Measurements from ENCODE around the gene WDR31. TPM values are rescaled to one million over a fixed set of nuclear protein-coding genes. Genes with fewer than 3 reads are reported as not detected.

WDR31 gene
- polyA plus RNA-seq, 1 donor (not counting 4 experiments of a cell fraction or from before 2014, with no cell fraction given), result 0.94 TPM

DNA sequence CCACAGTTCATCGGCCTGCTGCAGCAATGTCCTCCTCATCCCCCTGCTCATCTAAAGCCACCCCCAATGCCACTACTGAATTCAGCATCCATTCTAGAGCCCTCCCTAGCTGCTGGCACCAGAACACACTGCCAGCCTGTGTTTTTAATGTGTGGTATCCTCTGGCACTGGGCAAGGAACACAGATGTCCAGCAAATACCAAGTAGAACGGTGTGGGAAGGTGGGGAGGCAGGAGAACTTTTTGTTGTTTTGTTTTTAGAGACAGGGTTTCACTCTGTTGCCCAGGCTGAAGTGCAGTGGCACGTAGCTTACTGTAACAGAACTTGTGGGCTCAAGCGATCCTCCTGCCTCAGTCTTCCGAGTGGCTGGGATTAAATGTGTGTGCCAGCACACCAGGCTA, 32.0 kb upstream of the WDR31 start:
- no peak for FAIRE-seq
- no peak for DNase-seq (ENCODE audit: low read depth, low spot score)
- H3K4me3 ChIP-seq (ENCODE audit: control insufficient read depth in 2 of 3, extremely low read depth in 1 of 3, insufficient read depth in 2 of 3, low read depth in 1 of 3, low read length in 3 of 3), result no peak overlapping the region
- peaks cover 7% of the 10 kb centered on the region for H3K4me1 ChIP-seq (ENCODE audit: control insufficient read depth, extremely low read depth, insufficient read depth, low read length)
- H3K9me3 ChIP-seq (ENCODE audit: control insufficient read depth, low read depth, low read length), result no peaks in the 10 kb centered on the region
- H3K9me1 ChIP-seq (ENCODE audit: control insufficient read depth, extremely low read depth, insufficient read depth, low read length), result peaks cover 3% of the 10 kb centered on the region
- no peak for TF ChIP-seq EZH2 (IDR thresholded peaks at IDR 0.05; ENCODE audit: low read length)
- TF ChIP-seq, protein P1, sequence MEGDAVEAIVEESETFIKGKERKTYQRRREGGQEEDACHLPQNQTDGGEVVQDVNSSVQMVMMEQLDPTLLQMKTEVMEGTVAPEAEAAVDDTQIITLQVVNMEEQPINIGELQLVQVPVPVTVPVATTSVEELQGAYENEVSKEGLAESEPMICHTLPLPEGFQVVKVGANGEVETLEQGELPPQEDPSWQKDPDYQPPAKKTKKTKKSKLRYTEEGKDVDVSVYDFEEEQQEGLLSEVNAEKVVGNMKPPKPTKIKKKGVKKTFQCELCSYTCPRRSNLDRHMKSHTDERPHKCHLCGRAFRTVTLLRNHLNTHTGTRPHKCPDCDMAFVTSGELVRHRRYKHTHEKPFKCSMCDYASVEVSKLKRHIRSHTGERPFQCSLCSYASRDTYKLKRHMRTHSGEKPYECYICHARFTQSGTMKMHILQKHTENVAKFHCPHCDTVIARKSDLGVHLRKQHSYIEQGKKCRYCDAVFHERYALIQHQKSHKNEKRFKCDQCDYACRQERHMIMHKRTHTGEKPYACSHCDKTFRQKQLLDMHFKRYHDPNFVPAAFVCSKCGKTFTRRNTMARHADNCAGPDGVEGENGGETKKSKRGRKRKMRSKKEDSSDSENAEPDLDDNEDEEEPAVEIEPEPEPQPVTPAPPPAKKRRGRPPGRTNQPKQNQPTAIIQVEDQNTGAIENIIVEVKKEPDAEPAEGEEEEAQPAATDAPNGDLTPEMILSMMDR (optimal IDR thresholded peaks at IDR 0.05 in 1 of 3, IDR thresholded peaks at IDR 0.05 in 1 of 3, conservative IDR thresholded peaks at IDR 0.05 in 1 of 3; ENCODE audit: extremely low read depth in 1 of 3, insufficient read depth in 2 of 3, low read length in 3 of 3), result no peak
- H3K4me2 ChIP-seq (ENCODE audit: control insufficient read depth, extremely low read depth, insufficient read depth, low read depth, low read length), result no peak overlapping the region
- H4K20me1 ChIP-seq (ENCODE audit: control insufficient read depth, extremely low read depth, insufficient read depth, low read length), result no peaks in the 10 kb centered on the region
- no peak overlapping the region for H2AFZ ChIP-seq (ENCODE audit: control insufficient read depth, low read length)
- no peak overlapping the region for H3K27ac ChIP-seq (ENCODE audit: control insufficient read depth, insufficient read depth, low read length)
- peaks cover 7% of the 10 kb centered on the region for H3K79me2 ChIP-seq (ENCODE audit: control insufficient read depth, insufficient read depth, low read length)
- no peak overlapping the region for H3K9ac ChIP-seq (ENCODE audit: control insufficient read depth, extremely low read depth, insufficient read depth, low read length)
- dilution Hi-C loops (cut with MboI; ENCODE audit: extremely low pct_ligation_motif_present, low sequenced_read_pairs), result no loop called here
- peaks cover 14% of the 10 kb centered on the region in 2 experiments for H3K36me3 ChIP-seq (ENCODE audit: control insufficient read depth in 2 of 2, extremely low read depth in 1 of 2, insufficient read depth in 2 of 2, low read length in 2 of 2)
- no peaks in the 10 kb centered on the region for H3K27me3 ChIP-seq (ENCODE audit: control insufficient read depth, extremely low read depth, insufficient read depth, low read length)

DNA sequence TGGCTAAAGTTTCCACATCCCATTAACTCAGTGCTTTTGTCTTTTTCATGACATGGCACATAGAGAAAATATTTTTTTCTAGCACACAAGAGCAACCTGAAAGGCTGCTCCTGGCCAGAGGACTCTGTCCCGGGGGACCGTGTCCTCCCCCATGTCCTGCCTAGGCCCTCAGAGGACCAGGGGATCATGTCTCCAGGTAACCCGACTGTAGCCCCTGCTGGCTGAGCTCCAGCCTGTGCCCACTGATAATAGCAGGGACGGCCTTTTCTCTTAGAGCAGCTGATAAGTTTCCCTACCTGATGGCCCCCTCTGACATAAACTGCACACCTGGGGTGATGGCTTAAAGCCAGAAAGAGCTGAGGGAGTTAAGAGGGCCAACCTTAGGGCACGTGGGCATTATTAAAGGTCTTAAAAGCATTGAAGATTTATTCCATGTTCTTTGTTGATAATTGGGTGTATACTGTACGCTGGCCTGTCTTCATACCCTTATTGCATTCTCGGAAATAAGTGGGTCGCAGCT, 30.8 kb upstream of the WDR31 start:
- Histone ChIP-seq H3K9me1 (ENCODE audit: control insufficient read depth, extremely low read depth, insufficient read depth, low read length) (peaks cover 3% of the 10 kb centered on the region), H3K27me3 (ENCODE audit: control insufficient read depth, extremely low read depth, insufficient read depth, low read length) (no peaks in the 10 kb centered on the region), H3K9me3 (ENCODE audit: control insufficient read depth, low read depth, low read length) (no peaks in the 10 kb centered on the region), H3K9ac (ENCODE audit: control insufficient read depth, extremely low read depth, insufficient read depth, low read length) (no peak overlapping the region), H3K4me3 (ENCODE audit: control insufficient read depth in 2 of 3, extremely low read depth in 1 of 3, insufficient read depth in 2 of 3, low read depth in 1 of 3, low read length in 3 of 3) (no peak overlapping the region), H3K4me2 (ENCODE audit: control insufficient read depth, extremely low read depth, insufficient read depth, low read depth, low read length) (no peak overlapping the region), H3K4me1 (ENCODE audit: control insufficient read depth, extremely low read depth, insufficient read depth, low read length) (peaks cover 6% of the 10 kb centered on the region), H3K36me3 (ENCODE audit: control insufficient read depth in 2 of 2, extremely low read depth in 1 of 2, insufficient read depth in 2 of 2, low read length in 2 of 2) (peaks cover 14% of the 10 kb centered on the region in 2 experiments), H3K79me2 (ENCODE audit: control insufficient read depth, insufficient read depth, low read length) (peaks cover 7% of the 10 kb centered on the region), H2AFZ (ENCODE audit: control insufficient read depth, low read length) (no peak overlapping the region), H4K20me1 (ENCODE audit: control insufficient read depth, extremely low read depth, insufficient read depth, low read length) (no peaks in the 10 kb centered on the region), H3K27ac (ENCODE audit: control insufficient read depth, insufficient read depth, low read length) (no peak overlapping the region)
- dilution Hi-C loops (cut with MboI; ENCODE audit: extremely low pct_ligation_motif_present, low sequenced_read_pairs), result no loop called here
- FAIRE-seq (no peak), DNase-seq (ENCODE audit: low read depth, low spot score) (no peak)
- TF ChIP-seq EZH2 (IDR thresholded peaks at IDR 0.05; ENCODE audit: low read length), result no peak
- TF ChIP-seq, protein P1 (optimal IDR thresholded peaks at IDR 0.05 in 1 of 3, IDR thresholded peaks at IDR 0.05 in 1 of 3, conservative IDR thresholded peaks at IDR 0.05 in 1 of 3; ENCODE audit: extremely low read depth in 1 of 3, insufficient read depth in 2 of 3, low read length in 3 of 3), result no peak

Measured in keratinocyte (primary cell).